HepG2 (cell line): ENCODE measurements around the gene JADE2. TPM values are rescaled to one million over a fixed set of nuclear protein-coding genes. Genes with fewer than 3 reads are reported as not detected.

Experiments
- KAT7 ChIP-seq: IDR thresholded peaks from 2 replicates; pipeline ENCODE4 v1.6.1; 2018; ENCODE audit warnings: borderline replicate concordance, missing compliant biosample characterization
- MTA1 ChIP-seq: sonication (generic); formaldehyde crosslinking; IDR thresholded peaks from 2 replicates; pipeline ENCODE4 v1.4.0; 2020; ENCODE audit warnings: missing genetic modification reagents, mild to moderate bottlenecking, borderline replicate concordance
- NBN ChIP-seq: fragments of 450-650 bp; conservative IDR thresholded peaks from 2 replicates; pipeline ENCODE4 v1.6.1; 2017
- SAFB2 ChIP-seq: sonication (generic); formaldehyde crosslinking; IDR thresholded peaks from 2 replicates; pipeline ENCODE4 v1.5.1; 2020; ENCODE audit warnings: missing genetic modification reagents, low read depth, mild to moderate bottlenecking, borderline replicate concordance
- SETDB1 ChIP-seq: sonication (generic); formaldehyde crosslinking; IDR thresholded peaks from 2 replicates; pipeline ENCODE4 v1.5.1; 2020; ENCODE audit warnings: missing genetic modification reagents, mild to moderate bottlenecking, borderline replicate concordance
- TOE1 ChIP-seq: sonication (generic); formaldehyde crosslinking; IDR thresholded peaks from 2 replicates; pipeline ENCODE4 v1.4.0; 2020; ENCODE audit warnings: mild to moderate bottlenecking, missing genetic modification reagents
- ZFP1 ChIP-seq: IDR thresholded peaks from 2 replicates; pipeline ENCODE4 v1.6.1; 2016
- ZFYVE20 ChIP-seq: sonication (generic); formaldehyde crosslinking; IDR thresholded peaks from 2 replicates; pipeline ENCODE4 v1.8.0; 2023; ENCODE audit warnings: low read depth, mild to moderate bottlenecking, moderate library complexity, missing genetic modification reagents, borderline replicate concordance
- ZMYM4 ChIP-seq: sonication (generic); formaldehyde crosslinking; IDR thresholded peaks from 2 replicates; pipeline ENCODE4 v1.8.1; 2023; ENCODE audit warnings: mild to moderate bottlenecking, missing genetic modification reagents
- ZNF33B ChIP-seq: sonication (generic); formaldehyde crosslinking; IDR thresholded peaks from 2 replicates; pipeline ENCODE4 v1.5.1; 2020; ENCODE audit warnings: mild to moderate bottlenecking, missing genetic modification reagents
- ZNF430 ChIP-seq: sonication (generic); formaldehyde crosslinking; IDR thresholded peaks from 2 replicates; pipeline ENCODE4 v1.9.0; 2021; ENCODE audit warnings: mild to moderate bottlenecking, missing genetic modification reagents
- ZNF550 ChIP-seq: sonication (generic); formaldehyde crosslinking; IDR thresholded peaks from 2 replicates; pipeline ENCODE4 v1.4.0; 2020; ENCODE audit warnings: mild to moderate bottlenecking, missing genetic modification reagents, borderline replicate concordance
- ZNF558 ChIP-seq: sonication (generic); formaldehyde crosslinking; IDR thresholded peaks from 2 replicates; pipeline ENCODE4 v1.9.0; 2022; ENCODE audit warnings: mild to moderate bottlenecking, missing genetic modification reagents, borderline replicate concordance
- polyA plus RNA-seq, 8 experiments: library from polyadenylated mRNA; depleted of rRNA in 3 of 8; stranded (reverse) in 7 of 8; unstranded in 1 of 8; fragments of >200 nt; fragmentation: Illumina TruSeq in 4 of 8; extraction: Trizol in 4 of 8; gene quantifications; 2 replicates each; pipeline versions ENCODE4 v1.2.1 to v1.2.3, GENCODE V29; 2011 to 2016; ENCODE audit warnings: low read depth in 4 of 8, missing spikeins in 1 of 8, mixed read lengths in 1 of 8; ENCODE audit not compliant: insufficient read depth in 1 of 8
- total RNA-seq, 5 experiments: library from RNA; depleted of rRNA; stranded (reverse); fragments of >200 nt; fragmentation: Illumina TruSeq; extraction: Trizol; gene quantifications; 2 replicates each; pipeline ENCODE4 v1.2.3, GENCODE V29; 2016; ENCODE audit warnings: low read depth in 1 of 5
- TF ChIP-seq, protein P1 (sequence below): sonication (generic); formaldehyde crosslinking; IDR thresholded peaks from 2 replicates; pipeline ENCODE4 v1.8.1; 2023; ENCODE audit warnings: missing genetic modification reagents, inconsistent platforms, borderline replicate concordance
- TF ChIP-seq, protein P2 (sequence below), 2 experiments: sonication (generic) in 1 of 2; formaldehyde crosslinking in 1 of 2; IDR thresholded peaks; 2 replicates each; pipeline versions ENCODE4 v1.6.1 to v1.9.0; 2014 to 2022; ENCODE audit warnings: antibody characterized with exemption in 1 of 2, borderline replicate concordance in 1 of 2, inconsistent platforms in 1 of 2, low read depth in 1 of 2, missing genetic modification reagents in 1 of 2
- TF ChIP-seq, protein P3 (sequence below): sonication (generic); formaldehyde crosslinking; IDR thresholded peaks from 2 replicates; pipeline ENCODE4 v1.4.0; 2020; ENCODE audit warnings: missing genetic modification reagents
- TF ChIP-seq, protein P4 (sequence below): sonication (generic); formaldehyde crosslinking; IDR thresholded peaks from 2 replicates; pipeline ENCODE4 v1.5.0; 2020; ENCODE audit warnings: mild to moderate bottlenecking, missing genetic modification reagents

JADE2 gene
- total and polyA plus RNA-seq, 2 of the 13 experiments (the other 11 are each of a cell fraction or from before 2014, with no cell fraction given): 7.5 to 15.1 TPM

DNA sequence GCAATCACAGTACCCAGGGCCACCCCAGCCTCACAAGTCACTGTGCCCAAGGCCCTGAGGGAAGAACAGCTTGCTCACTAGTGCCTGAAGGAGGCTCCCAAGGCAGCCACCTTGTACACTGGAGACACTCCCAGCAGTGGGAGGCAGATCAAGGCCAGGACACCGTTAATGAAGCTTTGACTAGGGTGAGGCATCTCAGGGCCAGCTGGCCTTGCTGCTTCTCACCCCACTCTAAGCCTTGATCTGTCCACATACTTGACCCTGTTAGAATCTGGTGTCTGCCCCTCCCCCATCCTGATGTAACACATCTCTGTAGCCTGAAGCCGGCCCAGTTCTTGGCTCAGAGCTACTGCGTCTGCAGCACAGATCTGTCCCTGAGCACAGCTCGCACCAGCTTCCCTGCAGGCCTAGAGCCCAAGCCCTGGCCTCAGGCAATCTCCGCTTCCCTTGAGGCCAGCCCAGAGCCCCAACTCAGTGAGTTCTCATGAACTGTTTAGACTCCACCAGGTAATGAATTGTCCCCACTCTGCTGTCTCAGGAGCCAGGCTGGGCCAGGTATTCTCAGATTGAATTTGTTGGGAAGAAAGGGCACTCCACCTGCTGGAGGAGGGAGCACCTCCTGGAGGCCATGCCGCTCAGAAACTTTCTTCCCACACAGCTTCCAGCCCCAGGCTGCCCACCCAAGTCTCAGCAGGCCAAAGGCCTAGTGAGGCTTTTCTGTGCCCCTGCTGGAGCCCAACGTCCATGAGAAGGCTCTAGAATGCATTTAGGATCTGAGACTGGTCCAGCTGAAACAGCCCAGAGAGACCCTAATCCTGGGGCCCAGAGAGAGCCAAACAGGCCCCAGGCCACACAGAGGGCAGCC lies 13.4 kb upstream of the JADE2 start (continued):
- TF ChIP-seq, protein P1, sequence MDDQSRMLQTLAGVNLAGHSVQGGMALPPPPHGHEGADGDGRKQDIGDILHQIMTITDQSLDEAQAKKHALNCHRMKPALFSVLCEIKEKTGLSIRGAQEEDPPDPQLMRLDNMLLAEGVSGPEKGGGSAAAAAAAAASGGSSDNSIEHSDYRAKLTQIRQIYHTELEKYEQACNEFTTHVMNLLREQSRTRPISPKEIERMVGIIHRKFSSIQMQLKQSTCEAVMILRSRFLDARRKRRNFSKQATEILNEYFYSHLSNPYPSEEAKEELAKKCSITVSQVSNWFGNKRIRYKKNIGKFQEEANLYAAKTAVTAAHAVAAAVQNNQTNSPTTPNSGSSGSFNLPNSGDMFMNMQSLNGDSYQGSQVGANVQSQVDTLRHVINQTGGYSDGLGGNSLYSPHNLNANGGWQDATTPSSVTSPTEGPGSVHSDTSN (CRISPR knock-in tag): no peak
- TF ChIP-seq ZNF550 (CRISPR knock-in tag) (no peak), ZNF430 (no peak), ZFYVE20 (CRISPR knock-in tag) (no peak), SAFB2 (CRISPR knock-in tag) (no peak), KAT7 (CRISPR knock-in tag) (no peak), ZNF558 (CRISPR knock-in tag) (no peak), MTA1 (CRISPR knock-in tag) (0 out of 2 replicates have a peak, but pooled peaks have one; percentile 46), TOE1 (CRISPR knock-in tag) (no peak), ZFP1 (CRISPR knock-in tag) (no peak), NBN (no peak), ZNF33B (CRISPR knock-in tag) (no peak), SETDB1 (CRISPR knock-in tag) (no peak), ZMYM4 (CRISPR knock-in tag) (0 out of 2 replicates have a peak, but pooled peaks have one; percentile 43)
- TF ChIP-seq, protein P2, sequence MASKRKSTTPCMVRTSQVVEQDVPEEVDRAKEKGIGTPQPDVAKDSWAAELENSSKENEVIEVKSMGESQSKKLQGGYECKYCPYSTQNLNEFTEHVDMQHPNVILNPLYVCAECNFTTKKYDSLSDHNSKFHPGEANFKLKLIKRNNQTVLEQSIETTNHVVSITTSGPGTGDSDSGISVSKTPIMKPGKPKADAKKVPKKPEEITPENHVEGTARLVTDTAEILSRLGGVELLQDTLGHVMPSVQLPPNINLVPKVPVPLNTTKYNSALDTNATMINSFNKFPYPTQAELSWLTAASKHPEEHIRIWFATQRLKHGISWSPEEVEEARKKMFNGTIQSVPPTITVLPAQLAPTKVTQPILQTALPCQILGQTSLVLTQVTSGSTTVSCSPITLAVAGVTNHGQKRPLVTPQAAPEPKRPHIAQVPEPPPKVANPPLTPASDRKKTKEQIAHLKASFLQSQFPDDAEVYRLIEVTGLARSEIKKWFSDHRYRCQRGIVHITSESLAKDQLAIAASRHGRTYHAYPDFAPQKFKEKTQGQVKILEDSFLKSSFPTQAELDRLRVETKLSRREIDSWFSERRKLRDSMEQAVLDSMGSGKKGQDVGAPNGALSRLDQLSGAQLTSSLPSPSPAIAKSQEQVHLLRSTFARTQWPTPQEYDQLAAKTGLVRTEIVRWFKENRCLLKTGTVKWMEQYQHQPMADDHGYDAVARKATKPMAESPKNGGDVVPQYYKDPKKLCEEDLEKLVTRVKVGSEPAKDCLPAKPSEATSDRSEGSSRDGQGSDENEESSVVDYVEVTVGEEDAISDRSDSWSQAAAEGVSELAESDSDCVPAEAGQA (IDR thresholded peaks at IDR 0.05; ENCODE audit: low read depth): 0 out of 2 replicates have a peak, but pooled peaks have one; percentile 15
- TF ChIP-seq, protein P2 (CRISPR knock-in tag; IDR thresholded peaks at IDR 0.05; ENCODE audit: borderline replicate concordance): no peak
- TF ChIP-seq, protein P3, sequence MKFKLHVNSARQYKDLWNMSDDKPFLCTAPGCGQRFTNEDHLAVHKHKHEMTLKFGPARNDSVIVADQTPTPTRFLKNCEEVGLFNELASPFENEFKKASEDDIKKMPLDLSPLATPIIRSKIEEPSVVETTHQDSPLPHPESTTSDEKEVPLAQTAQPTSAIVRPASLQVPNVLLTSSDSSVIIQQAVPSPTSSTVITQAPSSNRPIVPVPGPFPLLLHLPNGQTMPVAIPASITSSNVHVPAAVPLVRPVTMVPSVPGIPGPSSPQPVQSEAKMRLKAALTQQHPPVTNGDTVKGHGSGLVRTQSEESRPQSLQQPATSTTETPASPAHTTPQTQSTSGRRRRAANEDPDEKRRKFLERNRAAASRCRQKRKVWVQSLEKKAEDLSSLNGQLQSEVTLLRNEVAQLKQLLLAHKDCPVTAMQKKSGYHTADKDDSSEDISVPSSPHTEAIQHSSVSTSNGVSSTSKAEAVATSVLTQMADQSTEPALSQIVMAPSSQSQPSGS (CRISPR knock-in tag): peak; percentile 51; the same call in 1 of the 2 replicates
- TF ChIP-seq, protein P4, sequence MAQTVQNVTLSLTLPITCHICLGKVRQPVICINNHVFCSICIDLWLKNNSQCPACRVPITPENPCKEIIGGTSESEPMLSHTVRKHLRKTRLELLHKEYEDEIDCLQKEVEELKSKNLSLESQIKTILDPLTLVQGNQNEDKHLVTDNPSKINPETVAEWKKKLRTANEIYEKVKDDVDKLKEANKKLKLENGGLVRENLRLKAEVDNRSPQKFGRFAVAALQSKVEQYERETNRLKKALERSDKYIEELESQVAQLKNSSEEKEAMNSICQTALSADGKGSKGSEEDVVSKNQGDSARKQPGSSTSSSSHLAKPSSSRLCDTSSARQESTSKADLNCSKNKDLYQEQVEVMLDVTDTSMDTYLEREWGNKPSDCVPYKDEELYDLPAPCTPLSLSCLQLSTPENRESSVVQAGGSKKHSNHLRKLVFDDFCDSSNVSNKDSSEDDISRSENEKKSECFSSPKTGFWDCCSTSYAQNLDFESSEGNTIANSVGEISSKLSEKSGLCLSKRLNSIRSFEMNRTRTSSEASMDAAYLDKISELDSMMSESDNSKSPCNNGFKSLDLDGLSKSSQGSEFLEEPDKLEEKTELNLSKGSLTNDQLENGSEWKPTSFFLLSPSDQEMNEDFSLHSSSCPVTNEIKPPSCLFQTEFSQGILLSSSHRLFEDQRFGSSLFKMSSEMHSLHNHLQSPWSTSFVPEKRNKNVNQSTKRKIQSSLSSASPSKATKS (CRISPR knock-in tag): no peak
